GM19455 (cell line): Measurements from ENCODE around the gene TRIM3.

Source experiments
- ATAC-seq: cut with Tn5 transposase; IDR thresholded peaks from one replicate; pipeline ENCODE4 v1.9.1; 2021; ENCODE audit not compliant: unreplicated experiment

TRIM3 gene

DNA sequence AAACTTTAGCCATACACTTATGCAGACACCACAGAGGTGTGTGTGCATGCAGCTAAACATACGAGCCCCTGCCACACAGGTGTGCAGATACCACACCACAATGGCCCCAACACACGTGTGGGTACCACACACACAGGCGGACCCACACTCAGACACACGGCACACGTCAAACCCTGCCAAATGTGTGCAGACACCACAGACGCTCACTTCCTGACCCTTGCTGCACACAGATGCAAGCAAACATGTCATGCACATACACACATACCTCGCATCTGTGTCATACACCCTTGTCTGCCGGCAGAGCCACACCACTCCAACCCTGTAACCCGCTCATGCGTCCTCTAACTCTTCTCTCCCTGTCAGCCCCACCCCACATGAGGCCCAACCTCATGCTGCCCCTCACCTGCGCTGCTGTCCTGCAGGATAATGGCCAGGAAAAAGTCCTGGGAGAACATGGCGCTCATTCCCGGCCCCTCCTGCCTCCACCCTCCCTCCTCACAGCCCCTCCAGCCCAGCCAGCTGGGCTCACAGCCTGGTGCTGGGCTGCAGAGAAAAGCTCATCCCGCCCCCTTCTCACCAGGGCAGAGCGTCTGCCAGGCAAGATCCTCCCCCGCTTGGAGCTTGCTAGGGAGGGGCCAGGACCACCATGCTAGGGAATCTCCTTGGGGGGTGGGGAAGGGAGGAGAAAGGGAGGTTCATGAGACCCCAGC, 69.2 kb downstream of the TRIM3 start:
- no peak for ATAC-seq

DNA sequence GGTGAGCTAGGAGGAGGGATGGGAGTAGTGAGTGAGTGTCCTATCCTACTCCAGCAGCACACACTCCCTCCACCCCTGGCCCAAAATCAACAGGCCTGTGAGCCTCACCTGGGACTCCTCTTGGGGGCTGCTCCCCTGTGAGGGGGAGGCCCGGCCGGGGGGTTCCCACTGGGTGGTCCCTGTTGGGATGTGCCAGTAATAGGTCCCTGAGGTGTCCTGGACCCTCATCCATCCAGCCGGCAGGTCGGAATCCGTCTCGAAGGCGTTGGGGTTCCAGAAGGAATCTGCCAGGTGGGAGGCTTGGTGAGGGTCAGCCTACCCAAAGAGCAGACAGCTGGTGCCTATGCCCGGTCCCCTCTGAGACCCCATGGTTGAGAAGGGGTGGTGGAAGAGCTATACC, 70.2 kb downstream of the TRIM3 start:
- ATAC-seq: no peak

DNA sequence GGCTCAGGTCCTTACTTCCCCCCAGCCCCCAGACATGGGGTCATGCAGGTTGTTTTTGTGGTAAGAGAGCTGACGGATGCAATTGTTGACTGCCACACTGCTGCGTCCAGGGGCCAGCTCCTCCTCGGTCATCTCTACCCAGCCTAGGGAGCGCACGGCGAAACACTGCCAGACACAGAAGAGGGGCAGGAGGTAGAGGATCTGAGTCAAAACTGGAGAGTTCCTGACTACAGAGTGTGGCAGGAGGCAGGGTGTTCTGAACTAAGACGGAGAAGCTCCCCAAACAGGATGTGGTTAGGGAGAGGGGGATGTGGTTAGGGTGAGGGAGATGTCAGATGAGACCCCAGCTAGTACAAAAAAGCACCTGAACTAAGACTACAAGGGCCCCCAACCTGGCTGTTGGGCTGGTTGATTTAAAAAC, 71.2 kb downstream of the TRIM3 start:
- peak; percentile 90 for ATAC-seq

GRCh38 chr11:6402061-6402470, 71.7 kb downstream of the TRIM3 start:
- peak; percentile 42 for ATAC-seq

DNA sequence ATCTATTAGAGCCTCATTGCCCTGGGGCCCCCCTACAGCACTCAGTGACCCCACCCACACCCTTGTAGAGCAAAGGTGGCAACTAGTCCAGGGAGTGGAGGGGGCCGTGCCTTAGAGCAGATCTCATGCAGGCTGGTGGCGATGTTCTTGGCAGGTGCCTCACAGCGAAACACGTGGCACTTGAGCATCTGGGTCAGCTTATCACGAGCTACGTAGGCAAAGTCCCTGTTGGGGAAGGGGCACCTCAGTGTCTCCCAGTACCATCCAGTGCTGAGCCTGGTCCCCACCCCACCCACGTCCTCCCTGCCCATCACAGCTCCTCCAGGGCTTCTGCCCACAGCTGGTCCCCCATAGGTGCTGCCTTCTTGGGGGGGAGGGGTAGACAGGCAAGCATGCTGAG, 72.3 kb downstream of the TRIM3 start:
- ATAC-seq: no peak

DNA sequence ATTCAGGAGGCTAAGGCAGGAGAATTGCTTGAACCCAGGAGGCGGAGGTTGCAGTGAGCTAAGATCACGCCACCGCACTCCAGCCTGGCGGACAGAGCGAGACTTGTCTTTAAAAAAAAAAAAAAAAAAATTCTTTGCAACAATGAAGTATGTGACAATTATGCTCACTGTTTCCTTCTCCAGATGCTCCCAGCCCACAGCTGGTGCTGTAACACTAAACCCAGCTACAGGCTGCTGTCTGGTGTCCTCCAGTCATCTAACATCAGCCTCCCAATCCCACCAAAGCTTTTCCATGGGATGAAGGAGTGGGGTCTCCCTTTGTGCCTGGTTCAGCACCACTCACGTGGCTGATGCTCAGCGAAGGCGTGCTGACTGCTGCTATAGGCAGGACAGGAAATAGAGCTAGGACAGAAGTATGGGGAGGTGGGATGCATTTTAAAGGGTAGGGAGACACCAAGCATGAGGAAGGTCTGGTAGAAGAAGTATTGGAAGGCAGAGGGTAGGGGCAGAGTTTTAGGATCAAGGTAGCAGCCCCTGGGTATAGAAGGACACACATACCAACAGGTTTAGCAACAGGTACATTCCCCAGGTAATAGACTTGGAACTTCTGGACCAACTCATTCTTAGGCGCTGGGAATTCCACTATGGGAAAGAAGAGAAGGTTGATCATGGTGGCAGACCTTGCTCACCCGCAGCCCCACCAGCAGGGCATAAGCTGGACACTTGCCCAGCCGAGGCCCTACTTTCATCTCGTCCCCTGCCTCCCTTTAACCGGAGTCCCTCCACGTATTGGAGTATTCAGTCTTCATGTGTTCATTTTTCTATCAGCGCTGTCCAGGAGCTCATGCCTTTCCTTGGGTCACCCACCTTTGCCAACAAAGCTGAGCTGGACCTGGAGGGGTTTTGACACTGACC, 73.1 kb downstream of the TRIM3 start:
- no peak for ATAC-seq
